ENCODE results near the gene MAB21L3. TPM values are rescaled to one million over a fixed set of nuclear protein-coding genes. Genes with fewer than 3 reads are reported as not detected.

The MAB21L3 gene
- total RNA-seq, 1 donor from 2014 or later = not detected

GRCh38 chr1:116176306-116176789, 65.1 kb downstream of the MAB21L3 start:
- H3K4me1 Mint-ChIP-seq = no peaks in the 10 kb centered on the region
- Histone ChIP-seq H4K20me1 (ENCODE audit: low read depth) (no peaks in the 10 kb centered on the region), H3K4me2 (no peak overlapping the region), H3K79me2 (ENCODE audit: low read depth) (no peaks in the 10 kb centered on the region), H3K4me1 (no peaks in the 10 kb centered on the region), H3K27ac (no peak overlapping the region), H3F3A (ENCODE audit: low read depth) (no peaks in the 10 kb centered on the region), H2AFZ (replicated peaks) (no peak overlapping the region), H3K36me3 (no peaks in the 10 kb centered on the region), H3K9me3 (ENCODE audit: low read depth) (no peaks in the 10 kb centered on the region), H3K27me3 (no peaks in the 10 kb centered on the region), H3K4me3 (no peak overlapping the region), H3K9ac (no peak overlapping the region)
- H3K4me3 Mint-ChIP-seq = no peak overlapping the region
- H3K9me3 Mint-ChIP-seq = no peaks in the 10 kb centered on the region
- H3K36me3 Mint-ChIP-seq = no peaks in the 10 kb centered on the region
- no peak for DNase-seq (ENCODE audit: low spot score)
- H3K27ac Mint-ChIP-seq = no peak overlapping the region
- TF ChIP-seq CTCF (IDR thresholded peaks at IDR 0.05) (no peak), EZH2phosphoT487 (IDR thresholded peaks at IDR 0.05) (no peak), EZH2 (IDR thresholded peaks at IDR 0.05) (no peak)
- H3K27me3 Mint-ChIP-seq (ENCODE audit: insufficient read depth, low read depth) = no peaks in the 10 kb centered on the region

- H3K9ac ChIP-seq = no peak overlapping the region
- no peaks in the 10 kb centered on the region for H3K79me2 ChIP-seq (ENCODE audit: low read depth)
- no peak overlapping the region for H2AFZ ChIP-seq (replicated peaks)
- H3K4me1 ChIP-seq = no peaks in the 10 kb centered on the region
- no peak overlapping the region for H3K4me3 ChIP-seq
- no peaks in the 10 kb centered on the region for H3F3A ChIP-seq (ENCODE audit: low read depth)
- no peak for DNase-seq (ENCODE audit: low spot score)
- Mint-ChIP-seq H3K9me3 (no peaks in the 10 kb centered on the region), H3K36me3 (no peaks in the 10 kb centered on the region), H3K4me1 (no peaks in the 10 kb centered on the region), H3K27ac (no peak overlapping the region), H3K4me3 (no peak overlapping the region), H3K27me3 (ENCODE audit: insufficient read depth, low read depth) (no peaks in the 10 kb centered on the region)
- H3K36me3 ChIP-seq = no peaks in the 10 kb centered on the region
- no peaks in the 10 kb centered on the region for H3K9me3 ChIP-seq (ENCODE audit: low read depth)
- no peaks in the 10 kb centered on the region for H3K27me3 ChIP-seq
- H3K27ac ChIP-seq = no peak overlapping the region
- no peaks in the 10 kb centered on the region for H4K20me1 ChIP-seq (ENCODE audit: low read depth)
- no peak overlapping the region for H3K4me2 ChIP-seq
- TF ChIP-seq EZH2 (IDR thresholded peaks at IDR 0.05) (no peak), CTCF (IDR thresholded peaks at IDR 0.05) (no peak), EZH2phosphoT487 (IDR thresholded peaks at IDR 0.05) (no peak)
Observed at GRCh38 chr1:116177861-116178260, 66.7 kb downstream of the MAB21L3 start.

- Mint-ChIP-seq H3K4me1 (no peaks in the 10 kb centered on the region), H3K27ac (no peak overlapping the region), H3K27me3 (ENCODE audit: insufficient read depth, low read depth) (no peaks in the 10 kb centered on the region), H3K36me3 (no peaks in the 10 kb centered on the region), H3K9me3 (no peaks in the 10 kb centered on the region), H3K4me3 (no peak overlapping the region)
- Histone ChIP-seq H3K9me3 (ENCODE audit: low read depth) (no peaks in the 10 kb centered on the region), H3K9ac (no peak overlapping the region), H2AFZ (replicated peaks) (no peak overlapping the region), H3F3A (ENCODE audit: low read depth) (no peaks in the 10 kb centered on the region), H3K4me3 (no peak overlapping the region), H4K20me1 (ENCODE audit: low read depth) (no peaks in the 10 kb centered on the region), H3K27ac (no peak overlapping the region), H3K27me3 (no peaks in the 10 kb centered on the region), H3K4me2 (no peak overlapping the region), H3K4me1 (no peaks in the 10 kb centered on the region), H3K79me2 (ENCODE audit: low read depth) (no peaks in the 10 kb centered on the region), H3K36me3 (no peaks in the 10 kb centered on the region)
- no peak for DNase-seq (ENCODE audit: low spot score)
- TF ChIP-seq EZH2phosphoT487 (IDR thresholded peaks at IDR 0.05) = no peak
- TF ChIP-seq EZH2 (IDR thresholded peaks at IDR 0.05) = no peak
- no peak for TF ChIP-seq CTCF (IDR thresholded peaks at IDR 0.05)
Observed at GRCh38 chr1:116178837-116179236, 67.6 kb downstream of the MAB21L3 start.
